HG03025 (cell line): Measurements from ENCODE around the gene TTBK2.

Source experiments
- ATAC-seq: cut with Tn5 transposase; IDR thresholded peaks from one replicate; pipeline ENCODE4 v1.9.1; 2021; ENCODE audit warnings: mild to moderate bottlenecking, moderate library complexity; ENCODE audit not compliant: unreplicated experiment, low FRiP score

Gene TTBK2

DNA sequence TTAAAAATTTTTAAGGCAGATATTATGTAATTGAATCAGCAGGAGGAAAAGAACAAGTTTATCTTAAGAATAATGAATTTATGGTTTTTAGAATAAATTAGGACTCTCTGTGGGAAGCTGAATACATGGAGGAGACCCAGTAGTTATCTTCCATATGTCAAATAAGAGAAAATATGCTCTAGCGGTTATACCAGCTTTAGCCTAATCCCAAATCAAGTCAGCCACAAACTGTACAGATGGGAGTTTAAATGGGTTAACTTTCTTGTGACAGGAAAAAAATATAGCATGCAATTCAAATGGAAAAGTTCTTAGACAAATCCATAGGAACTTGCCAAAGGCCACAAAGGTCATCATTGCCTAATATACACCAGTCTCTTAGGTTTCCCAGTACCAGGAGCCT is 84.3 kb downstream of the TTBK2 start:
- no peak for ATAC-seq

DNA sequence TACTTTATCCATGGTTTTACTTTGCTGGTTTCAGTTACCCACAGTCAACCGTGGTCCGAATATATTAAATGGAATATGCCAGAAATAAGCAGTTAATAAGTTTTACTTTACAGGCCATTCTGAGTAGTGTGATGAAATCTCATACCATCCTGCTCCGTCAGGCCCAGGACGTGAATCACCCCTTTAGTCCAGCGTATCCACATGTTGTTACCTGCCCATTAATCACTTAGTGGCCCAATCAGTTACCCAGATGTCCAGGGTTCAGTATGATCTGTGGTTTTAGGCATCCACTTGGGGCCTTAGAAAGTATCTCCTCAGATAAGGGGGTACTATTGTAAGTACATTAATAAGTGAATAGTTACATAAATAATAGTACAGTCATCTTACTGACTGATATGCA is 88.0 kb downstream of the TTBK2 start:
- ATAC-seq, result no peak

DNA sequence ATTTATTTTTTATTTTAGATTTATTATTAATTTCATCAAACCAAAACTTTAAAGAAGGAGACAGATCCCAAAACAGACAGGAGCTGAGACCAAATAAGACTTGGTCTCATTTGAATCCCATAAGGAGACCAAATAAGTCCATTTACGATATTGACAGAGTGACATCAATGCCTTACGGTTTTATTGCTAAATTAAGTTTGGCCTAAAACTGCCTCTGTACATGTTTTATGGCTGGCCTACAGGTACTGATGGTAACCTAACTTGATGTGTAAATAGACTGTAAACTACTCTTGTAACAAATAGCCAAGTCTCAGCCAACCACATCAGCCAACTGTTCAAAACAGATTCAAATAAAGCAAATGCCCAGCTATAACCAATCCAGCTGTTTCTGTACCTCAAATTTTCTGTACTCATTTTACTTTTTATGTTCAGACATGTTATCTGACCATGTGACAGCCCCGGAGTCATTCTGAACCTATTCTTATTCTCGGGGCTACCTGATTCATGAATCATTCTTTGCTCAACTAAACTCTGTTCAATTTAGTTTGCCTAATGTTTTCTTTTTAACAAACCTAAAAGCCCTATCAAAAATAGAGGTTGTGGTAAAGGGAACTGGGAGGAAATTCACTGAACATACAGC is 94.2 kb downstream of the TTBK2 start:
- ATAC-seq, result no peak

GRCh38 chr15:42825599-42825998 is 95.0 kb downstream of the TTBK2 start:
- no peak for ATAC-seq

- ATAC-seq, result no peak
Observed at GRCh38 chr15:42820811-42821210, 99.8 kb downstream of the TTBK2 start.

DNA sequence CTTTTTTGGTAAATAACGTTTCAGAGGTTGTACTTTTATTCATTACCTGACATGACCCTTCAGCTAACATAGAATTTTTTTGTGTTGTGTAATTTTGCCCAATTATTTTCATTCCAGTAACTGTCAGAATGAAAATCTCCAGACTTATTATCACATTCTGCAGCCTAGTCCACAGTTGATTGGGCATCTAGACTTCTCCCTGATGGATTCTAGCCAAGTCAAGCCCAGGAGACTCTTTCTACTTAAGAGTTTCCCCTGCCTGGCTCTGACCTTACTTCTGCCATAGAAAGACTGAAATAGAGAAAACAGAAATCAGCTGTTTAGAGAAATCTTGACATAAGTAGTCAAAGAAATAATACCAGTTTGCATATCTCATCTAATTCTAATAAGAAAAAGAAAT is 100.8 kb downstream of the TTBK2 start:
- no peak for ATAC-seq

- ATAC-seq, result no peak
Observed at GRCh38 chr15:42811433-42811832, 109.1 kb downstream of the TTBK2 start.

DNA sequence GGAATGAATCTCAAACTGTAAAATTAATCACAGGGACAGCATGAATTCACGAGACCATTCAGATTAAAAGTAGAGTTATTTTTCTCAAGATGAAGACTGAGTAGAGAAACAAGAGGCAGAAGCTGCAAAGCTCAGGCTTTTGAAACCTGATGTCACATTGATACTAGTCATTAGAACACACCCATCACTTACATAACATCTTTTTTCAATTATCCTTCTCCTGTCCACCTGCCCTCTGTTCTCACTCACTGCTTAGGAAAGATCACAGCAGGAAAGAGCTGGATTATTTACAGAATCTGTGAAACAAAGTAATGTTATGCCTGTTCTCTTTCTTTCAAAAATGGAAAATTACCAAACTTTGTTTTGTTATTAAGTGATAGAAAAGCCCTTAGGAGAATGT is 111.7 kb downstream of the TTBK2 start:
- no peak for ATAC-seq

DNA sequence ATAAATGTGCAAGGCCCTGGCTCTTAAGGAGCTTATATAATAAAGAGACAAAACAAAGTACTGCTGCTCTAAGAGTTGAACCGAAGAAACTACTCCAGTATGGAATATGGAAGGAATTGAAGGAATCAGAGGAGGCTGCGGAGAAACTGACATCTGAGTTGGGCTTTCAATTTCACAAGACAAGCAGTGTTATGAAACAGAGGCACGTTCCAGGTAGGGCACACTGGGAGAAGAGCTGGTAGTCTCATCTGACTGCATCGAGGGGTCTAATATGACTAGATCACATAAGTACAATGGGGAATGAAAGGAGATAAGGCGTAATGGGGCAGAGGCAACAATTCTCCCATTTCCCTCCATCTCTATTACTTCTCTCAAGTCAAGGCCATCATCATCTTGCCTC is 115.3 kb downstream of the TTBK2 start:
- no peak for ATAC-seq

- ATAC-seq, result no peak
Observed at GRCh38 chr15:42804739-42805138, 115.8 kb downstream of the TTBK2 start.

DNA sequence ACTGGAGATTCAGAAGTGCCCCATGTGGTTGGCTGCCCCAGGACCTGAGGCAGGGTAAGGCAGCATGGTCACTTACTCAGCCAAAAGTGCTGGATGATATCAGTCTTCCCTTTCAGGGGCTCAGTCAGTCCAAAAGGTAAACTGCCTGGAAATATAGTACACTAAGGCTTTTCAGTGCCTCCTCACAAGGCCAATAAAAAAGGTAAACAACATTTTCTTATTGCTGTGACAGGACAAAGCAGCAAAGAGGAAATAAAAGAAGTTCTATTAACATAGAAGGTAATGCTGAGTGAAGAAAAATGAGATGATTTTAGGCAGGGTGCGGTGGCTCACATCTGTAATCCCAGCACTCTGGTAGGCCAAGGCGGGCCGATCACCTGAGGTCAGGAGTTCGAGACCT is 117.1 kb downstream of the TTBK2 start:
- no peak for ATAC-seq

DNA sequence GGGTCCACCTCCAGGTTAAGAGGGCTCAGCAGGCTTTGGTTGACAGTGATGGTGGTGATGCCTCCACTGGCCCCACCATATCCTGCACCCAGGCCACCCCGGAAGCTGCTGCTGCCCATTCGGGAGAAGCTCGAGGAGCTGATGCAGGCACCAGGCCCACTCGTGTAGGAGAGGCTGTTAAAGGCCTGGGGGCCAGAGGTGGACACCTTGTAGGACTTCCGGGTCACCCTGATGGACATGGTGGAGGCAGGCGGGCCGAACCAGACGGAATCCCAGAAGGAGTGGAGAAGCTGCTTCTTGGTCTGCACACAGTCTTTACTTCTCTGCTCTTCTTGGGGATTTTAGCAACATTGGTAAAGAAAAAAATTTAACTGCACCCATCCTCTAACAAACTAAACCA is 118.4 kb downstream of the TTBK2 start:
- no peak for ATAC-seq

GRCh38 chr15:42800731-42801474 is 119.7 kb downstream of the TTBK2 start:
- ATAC-seq, result no peak

- no peak for ATAC-seq
Observed at GRCh38 chr15:42798802-42799201, 121.8 kb downstream of the TTBK2 start.

- ATAC-seq, result no peak
Observed at GRCh38 chr15:42796955-42797782, 123.4 kb downstream of the TTBK2 start.

- no peak for ATAC-seq
Observed at GRCh38 chr15:42788725-42789124, 131.9 kb downstream of the TTBK2 start.

DNA sequence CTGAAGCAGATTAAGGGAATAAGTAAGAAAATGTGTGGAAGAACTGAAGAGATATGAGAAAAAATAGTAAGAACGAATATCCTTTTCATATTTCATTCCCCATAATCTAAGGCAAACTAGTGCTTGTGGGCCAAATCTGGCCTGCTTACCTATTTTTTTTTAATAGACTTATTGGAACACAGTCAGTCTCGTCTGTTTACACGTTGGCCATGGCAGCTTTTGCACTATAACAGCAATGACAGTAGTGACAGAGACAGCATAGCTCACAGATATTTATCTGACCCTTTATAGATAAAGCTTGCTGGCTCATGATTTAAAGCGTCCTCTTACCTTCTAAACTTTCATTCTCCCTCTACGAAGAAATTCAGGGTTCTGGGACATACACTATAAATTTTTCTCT is 133.6 kb downstream of the TTBK2 start:
- ATAC-seq, result no peak

GRCh38 chr15:42785569-42785968 is 135.0 kb downstream of the TTBK2 start:
- no peak for ATAC-seq

DNA sequence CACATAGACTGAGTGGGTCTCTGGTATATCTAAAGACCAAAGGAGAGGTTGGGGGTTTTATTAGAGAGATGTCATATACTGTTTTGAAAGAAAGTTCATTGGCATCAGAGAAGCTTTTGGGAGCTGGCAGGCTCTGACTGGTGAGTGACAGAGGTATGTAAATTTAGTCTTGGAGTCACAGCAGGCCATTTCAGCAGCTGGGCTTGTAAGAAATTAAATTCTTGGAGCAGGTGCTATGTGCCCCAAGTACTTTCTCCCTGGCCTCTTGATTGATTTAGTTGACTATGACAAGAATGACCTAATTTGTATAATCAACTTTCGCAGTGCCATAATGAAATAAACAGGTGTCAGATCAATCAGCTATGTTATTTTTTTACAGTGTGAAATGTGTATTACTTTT is 135.9 kb downstream of the TTBK2 start:
- no peak for ATAC-seq

GRCh38 chr15:42782716-42783115 is 137.9 kb downstream of the TTBK2 start:
- no peak for ATAC-seq

- ATAC-seq, result no peak
Observed at GRCh38 chr15:42775416-42775815, 145.2 kb downstream of the TTBK2 start.

DNA sequence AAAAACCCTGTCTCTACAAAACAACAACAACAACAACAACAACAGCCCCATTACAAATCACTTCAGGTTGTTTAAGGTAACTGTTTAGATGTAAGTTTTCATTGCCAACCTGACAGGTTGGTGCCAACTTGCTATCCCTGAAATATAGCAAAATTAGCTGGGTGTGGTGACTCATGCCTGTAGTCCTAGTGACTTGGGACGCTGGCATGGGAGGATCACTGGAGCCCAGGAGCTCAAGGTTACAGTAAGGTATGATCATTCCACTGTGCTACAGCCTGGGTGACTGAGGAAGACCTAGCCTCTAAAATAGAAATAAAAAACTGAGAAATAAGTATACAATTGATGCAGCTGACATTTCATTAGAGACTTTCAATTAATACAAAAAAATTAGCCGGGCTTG is 147.7 kb downstream of the TTBK2 start:
- no peak for ATAC-seq
